OCI-LY7 (cell line): Measurements from ENCODE around the gene BAIAP2L1.

Experiments used
- CTCF ChIP-seq: fragments of 200-600 bp; sonication (generic); conservative IDR thresholded peaks from 2 replicates; pipeline ENCODE4 v1.5.1; 2014; ENCODE audit warnings: mild to moderate bottlenecking, antibody characterized with exemption, low read length, moderate library complexity, mixed read lengths
- EZH2phosphoT487 ChIP-seq: fragments of 200-600 bp; sonication (generic); IDR thresholded peaks from 2 replicates; pipeline ENCODE4 v1.6.1; 2018; ENCODE audit warnings: low read depth, borderline replicate concordance, mild to moderate bottlenecking, mixed run types, antibody characterized with exemption, low read length, moderate library complexity, mixed read lengths

GRCh38 chr7:98330926-98331529, 69.9 kb downstream of the BAIAP2L1 start:
- TF ChIP-seq CTCF (no peak), EZH2phosphoT487 (no peak)
